Keratinocyte (primary cell): ENCODE measurements around the gene PSMD6. TPM values are rescaled to one million over a fixed set of nuclear protein-coding genes. Genes with fewer than 3 reads are reported as not detected.

Experiments
- DNase-seq: peaks from one replicate; pipeline ENCODE4 v3.0.0-alpha.2; 2011; ENCODE audit warnings: low read depth, missing footprints, low spot score
- FAIRE-seq: peaks from 2 replicates; lab custom pipeline; 2011; peaks lifted over from hg19 to GRCh38; lab: Jason Lieb, UNC
- H2AFZ ChIP-seq: 2 replicates; pipeline ENCODE4 v1.6.0; 2012; ENCODE audit warnings: low read length, control low read depth, inconsistent platforms; ENCODE audit not compliant: control insufficient read depth
- H3K27ac ChIP-seq: 2 replicates; pipeline ENCODE4 v1.5.1; 2011; ENCODE audit warnings: low read length; ENCODE audit not compliant: control insufficient read depth, insufficient read depth
- H3K27me3 ChIP-seq: 3 replicates; pipeline ENCODE4 v1.6.0; 2011; ENCODE audit warnings: low read length; ENCODE audit not compliant: control insufficient read depth, insufficient read depth; ENCODE audit errors: extremely low read depth
- H3K36me3 ChIP-seq, 2 experiments: 2 replicates in 1 of 2; 3 replicates in 1 of 2; pipeline ENCODE4 v1.5.1; 2011; ENCODE audit warnings: low read length in 2 of 2, mild to moderate bottlenecking in 1 of 2; ENCODE audit not compliant: control insufficient read depth in 2 of 2, insufficient read depth in 2 of 2; ENCODE audit errors: extremely low read depth in 1 of 2
- H3K4me1 ChIP-seq: 3 replicates; pipeline ENCODE4 v1.5.1; 2011; ENCODE audit warnings: low read length; ENCODE audit not compliant: control insufficient read depth, insufficient read depth; ENCODE audit errors: extremely low read depth
- H3K4me2 ChIP-seq: 3 replicates; pipeline ENCODE4 v1.6.0; 2011; ENCODE audit warnings: low read depth, low read length; ENCODE audit not compliant: control insufficient read depth, insufficient read depth; ENCODE audit errors: extremely low read depth
- H3K4me3 ChIP-seq, 3 experiments: fragments of 200-600 bp in 1 of 3; sonication (generic) in 1 of 3; 2 replicates in 2 of 3; 3 replicates in 1 of 3; pipeline ENCODE4 v1.5.1; 2011 to 2016; ENCODE audit warnings: low read length in 3 of 3, mild to moderate bottlenecking in 3 of 3, control low read depth in 2 of 3, inconsistent platforms in 1 of 3, low read depth in 1 of 3, mixed read lengths in 1 of 3, mixed run types in 1 of 3, moderate library complexity in 1 of 3; ENCODE audit not compliant: control insufficient read depth in 2 of 3, insufficient read depth in 2 of 3; ENCODE audit errors: extremely low read depth in 1 of 3
- H3K79me2 ChIP-seq: 2 replicates; pipeline ENCODE4 v1.6.0; 2012; ENCODE audit warnings: low read length; ENCODE audit not compliant: control insufficient read depth, insufficient read depth
- H3K9ac ChIP-seq: 3 replicates; pipeline ENCODE4 v1.6.0; 2011; ENCODE audit warnings: low read length; ENCODE audit not compliant: control insufficient read depth, insufficient read depth; ENCODE audit errors: extremely low read depth
- H3K9me1 ChIP-seq: 3 replicates; pipeline ENCODE4 v1.6.0; 2011; ENCODE audit warnings: low read length; ENCODE audit not compliant: control insufficient read depth, insufficient read depth; ENCODE audit errors: extremely low read depth
- H3K9me3 ChIP-seq: 2 replicates; pipeline ENCODE4 v1.5.1; 2012; ENCODE audit warnings: low read depth, low read length; ENCODE audit not compliant: control insufficient read depth
- H4K20me1 ChIP-seq: 3 replicates; pipeline ENCODE4 v1.6.0; 2011; ENCODE audit warnings: low read length; ENCODE audit not compliant: control insufficient read depth, insufficient read depth; ENCODE audit errors: extremely low read depth
- EZH2 ChIP-seq: IDR thresholded peaks from one replicate; pipeline ENCODE4 v1.6.1; 2012; ENCODE audit warnings: inconsistent platforms, mild to moderate bottlenecking, low read length, moderate library complexity
- dilution Hi-C: fragments of 300-500 bp; cut with MboI; formaldehyde crosslinking; loops from one replicate; pipeline ENCODE4 v1.7.0; 2020; ENCODE audit warnings: low sequenced_read_pairs; ENCODE audit not compliant: extremely low pct_ligation_motif_present
- polyA plus RNA-seq, 5 experiments: library from polyadenylated mRNA; depleted of rRNA in 3 of 5; stranded (reverse) in 3 of 5; stranded (forward) in 1 of 5; unstranded in 1 of 5; fragments of >200 nt; gene quantifications; 1 replicate in 1 of 5; 2 replicates in 3 of 5; 3 replicates in 1 of 5; pipeline versions ENCODE4 v1.2.1 to v1.2.3, GENCODE V29; 2011 to 2012; ENCODE audit warnings: missing spikeins in 2 of 5, low read depth in 1 of 5, low replicate concordance in 1 of 5
- TF ChIP-seq, protein P1 (sequence below), 3 experiments: IDR thresholded peaks in 1 of 3; conservative IDR thresholded peaks in 1 of 3; optimal IDR thresholded peaks in 1 of 3; 2 replicates in 2 of 3; 3 replicates in 1 of 3; pipeline versions ENCODE3 to v1.5.1; 2011; ENCODE audit warnings: low read length in 3 of 3, mild to moderate bottlenecking in 3 of 3, moderate library complexity in 2 of 3, control low read depth in 1 of 3, inconsistent platforms in 1 of 3; ENCODE audit not compliant: insufficient read depth in 2 of 3; ENCODE audit errors: extremely low read depth in 1 of 3

The PSMD6 gene
- polyA plus RNA-seq, 1 donor (not counting 4 experiments of a cell fraction or from before 2014, with no cell fraction given) = 100 TPM

DNA sequence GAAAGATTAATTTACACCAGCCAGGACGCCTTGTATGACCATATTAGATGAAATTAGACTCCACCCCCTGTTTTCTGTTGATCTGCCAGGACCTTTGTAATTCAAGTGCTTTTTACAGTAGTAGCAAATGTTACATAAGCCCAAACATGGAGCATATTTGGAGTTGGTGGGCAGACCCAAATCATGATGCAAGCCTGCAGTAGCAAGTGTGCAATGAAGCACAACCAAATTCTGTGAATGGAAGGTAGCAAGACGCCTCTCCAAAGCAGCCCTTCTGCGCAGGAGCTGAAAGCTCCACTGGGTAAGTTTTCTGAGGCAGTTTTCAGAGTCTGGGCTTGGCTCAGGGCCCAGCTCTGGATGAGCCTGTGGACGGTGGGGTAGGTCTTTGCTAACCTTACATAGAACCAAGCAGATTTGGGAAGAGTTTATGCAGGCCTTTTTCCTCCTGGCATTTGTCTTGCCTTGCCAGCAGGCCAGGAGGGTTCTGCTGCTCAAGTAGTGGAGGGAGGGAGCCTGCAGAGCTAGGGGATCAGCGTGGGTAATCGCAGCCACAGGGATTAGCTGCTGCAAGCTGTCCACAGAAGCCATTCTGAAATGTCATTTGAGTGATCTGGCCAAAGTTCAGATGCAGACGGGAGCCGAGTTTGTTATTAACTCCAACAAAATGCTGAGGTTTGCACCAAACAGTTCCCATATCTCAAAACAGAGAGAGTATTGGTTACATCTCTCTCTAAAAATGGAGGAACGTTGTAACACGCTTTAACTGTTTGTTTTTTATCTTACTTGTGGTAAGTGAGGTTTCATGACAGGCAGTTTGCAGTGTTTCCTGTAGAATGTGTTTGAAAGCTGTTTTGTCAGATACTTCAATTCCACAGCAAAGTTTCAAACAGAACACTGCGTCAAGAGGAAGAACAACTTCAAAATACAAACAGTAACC lies 55.4 kb downstream of the PSMD6 start:
- dilution Hi-C loops = no loop called here

GRCh38 chr3:63966871-63967270 lies 56.4 kb downstream of the PSMD6 start:
- Histone ChIP-seq H3K27ac (peak overlapping the region; percentile 7), H3K9me1 (no peaks in the 10 kb centered on the region), H3K4me2 (no peak overlapping the region), H3K4me3 (no peak overlapping the region), H3K36me3 (peaks cover 0 to 7% of the 10 kb centered on the region in 2 experiments), H3K4me1 (peaks cover 33% of the 10 kb centered on the region), H2AFZ (no peak overlapping the region), H3K9me3 (no peaks in the 10 kb centered on the region), H3K27me3 (no peaks in the 10 kb centered on the region), H3K79me2 (peaks cover 34% of the 10 kb centered on the region), H4K20me1 (no peaks in the 10 kb centered on the region), H3K9ac (no peak overlapping the region)
- FAIRE-seq = no peak
- TF ChIP-seq, protein P1, sequence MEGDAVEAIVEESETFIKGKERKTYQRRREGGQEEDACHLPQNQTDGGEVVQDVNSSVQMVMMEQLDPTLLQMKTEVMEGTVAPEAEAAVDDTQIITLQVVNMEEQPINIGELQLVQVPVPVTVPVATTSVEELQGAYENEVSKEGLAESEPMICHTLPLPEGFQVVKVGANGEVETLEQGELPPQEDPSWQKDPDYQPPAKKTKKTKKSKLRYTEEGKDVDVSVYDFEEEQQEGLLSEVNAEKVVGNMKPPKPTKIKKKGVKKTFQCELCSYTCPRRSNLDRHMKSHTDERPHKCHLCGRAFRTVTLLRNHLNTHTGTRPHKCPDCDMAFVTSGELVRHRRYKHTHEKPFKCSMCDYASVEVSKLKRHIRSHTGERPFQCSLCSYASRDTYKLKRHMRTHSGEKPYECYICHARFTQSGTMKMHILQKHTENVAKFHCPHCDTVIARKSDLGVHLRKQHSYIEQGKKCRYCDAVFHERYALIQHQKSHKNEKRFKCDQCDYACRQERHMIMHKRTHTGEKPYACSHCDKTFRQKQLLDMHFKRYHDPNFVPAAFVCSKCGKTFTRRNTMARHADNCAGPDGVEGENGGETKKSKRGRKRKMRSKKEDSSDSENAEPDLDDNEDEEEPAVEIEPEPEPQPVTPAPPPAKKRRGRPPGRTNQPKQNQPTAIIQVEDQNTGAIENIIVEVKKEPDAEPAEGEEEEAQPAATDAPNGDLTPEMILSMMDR (optimal IDR thresholded peaks at IDR 0.05 in 1 of 3, IDR thresholded peaks at IDR 0.05 in 1 of 3, conservative IDR thresholded peaks at IDR 0.05 in 1 of 3; ENCODE audit: extremely low read depth in 1 of 3, insufficient read depth in 2 of 3, low read length in 3 of 3) = no peak
- no peak for TF ChIP-seq EZH2
- DNase-seq = no peak
- dilution Hi-C loops = no loop called here

More for the DNA sequence above, 55.4 kb downstream of the PSMD6 start:
- H3K4me1 ChIP-seq = peaks cover 33% of the 10 kb centered on the region
- H3K27ac ChIP-seq = peak overlapping the region; percentile 7
- H3K9ac ChIP-seq = peak overlapping the region; percentile 28
- no peaks in the 10 kb centered on the region for H3K27me3 ChIP-seq
- no peaks in the 10 kb centered on the region for H3K9me3 ChIP-seq
- no peak overlapping the region for H3K4me3 ChIP-seq
- TF ChIP-seq, protein P1 (optimal IDR thresholded peaks at IDR 0.05 in 1 of 3, IDR thresholded peaks at IDR 0.05 in 1 of 3, conservative IDR thresholded peaks at IDR 0.05 in 1 of 3; ENCODE audit: extremely low read depth in 1 of 3, insufficient read depth in 2 of 3, low read length in 3 of 3) = no peak
- no peak for TF ChIP-seq EZH2
- no peaks in the 10 kb centered on the region for H3K9me1 ChIP-seq
- no peaks in the 10 kb centered on the region for H4K20me1 ChIP-seq
- no peak overlapping the region for H2AFZ ChIP-seq
- H3K4me2 ChIP-seq = peak overlapping the region; percentile 55
- peaks cover 36% of the 10 kb centered on the region for H3K79me2 ChIP-seq
- FAIRE-seq (peak; percentile 63), DNase-seq (no peak)
- H3K36me3 ChIP-seq = peaks cover 0 to 3% of the 10 kb centered on the region in 2 experiments
